ENCODE data around the gene LSAMP. TPM values are rescaled to one million over a fixed set of nuclear protein-coding genes. Genes with fewer than 3 reads are reported as not detected.

LSAMP gene
- total RNA-seq, 1 experiment from 2014 or later: 3.1 TPM

DNA sequence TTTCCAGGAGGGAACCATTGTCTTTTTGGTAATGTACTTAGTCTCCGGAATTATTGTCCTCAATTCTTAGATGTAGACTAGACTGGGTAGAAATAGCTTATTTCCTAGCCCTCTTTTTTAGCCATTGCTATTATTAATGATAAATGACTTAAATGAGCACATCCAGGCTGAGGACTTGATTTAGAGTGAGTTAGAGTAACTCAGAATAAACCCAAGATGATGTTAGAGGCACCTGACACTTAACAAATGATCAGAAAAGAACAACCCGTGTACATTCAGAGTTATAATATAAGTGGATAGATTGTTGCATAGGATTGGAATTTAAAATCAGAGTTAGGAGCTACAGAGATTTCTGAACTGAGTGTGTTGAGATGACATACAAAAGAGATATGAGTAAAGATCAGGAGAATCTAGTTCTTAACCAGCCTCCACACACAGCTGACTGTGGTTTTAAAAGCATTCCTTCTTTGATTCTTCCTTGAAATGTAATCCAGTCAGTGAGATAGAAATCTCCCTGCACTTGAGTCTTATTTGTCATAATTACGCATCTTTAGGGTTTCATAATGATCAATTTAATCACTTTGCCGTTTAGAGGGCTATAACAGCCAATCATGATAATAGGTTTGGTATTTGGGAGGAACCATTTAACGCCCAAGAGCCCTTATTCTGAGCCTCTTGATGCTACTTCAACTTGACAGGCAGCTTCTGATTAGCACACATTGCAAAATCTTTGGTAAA lies 455.4 kb downstream of the LSAMP start:
- no TSS peak for BruUV-seq (replicated peaks)
- intact Hi-C loops (cut with micrococcal nuclease; ENCODE audit: unreplicated experiment) (no loop called here), in situ Hi-C loops (cut with HindIII; ENCODE audit: low pct_unique_long_range_greater_than_20kb, low sequenced_read_pairs) (no loop called here)
- H3K9me3 ChIP-seq (ENCODE audit: control insufficient read depth, insufficient read depth, low read depth, low read length): no peaks in the 10 kb centered on the region
- no peak overlapping the region for H3K27ac ChIP-seq (ENCODE audit: low read length)
- no peak overlapping the region for H3K4me3 ChIP-seq (ENCODE audit: low read depth in 2 of 2, low read length in 2 of 2)
- H3K27me3 ChIP-seq (ENCODE audit: control insufficient read depth, insufficient read depth, low read length): no peaks in the 10 kb centered on the region
- no peak for TF ChIP-seq SIN3A (IDR thresholded peaks at IDR 0.05; ENCODE audit: borderline replicate concordance, insufficient read depth, low read depth, low read length)
- TF ChIP-seq, protein P1, sequence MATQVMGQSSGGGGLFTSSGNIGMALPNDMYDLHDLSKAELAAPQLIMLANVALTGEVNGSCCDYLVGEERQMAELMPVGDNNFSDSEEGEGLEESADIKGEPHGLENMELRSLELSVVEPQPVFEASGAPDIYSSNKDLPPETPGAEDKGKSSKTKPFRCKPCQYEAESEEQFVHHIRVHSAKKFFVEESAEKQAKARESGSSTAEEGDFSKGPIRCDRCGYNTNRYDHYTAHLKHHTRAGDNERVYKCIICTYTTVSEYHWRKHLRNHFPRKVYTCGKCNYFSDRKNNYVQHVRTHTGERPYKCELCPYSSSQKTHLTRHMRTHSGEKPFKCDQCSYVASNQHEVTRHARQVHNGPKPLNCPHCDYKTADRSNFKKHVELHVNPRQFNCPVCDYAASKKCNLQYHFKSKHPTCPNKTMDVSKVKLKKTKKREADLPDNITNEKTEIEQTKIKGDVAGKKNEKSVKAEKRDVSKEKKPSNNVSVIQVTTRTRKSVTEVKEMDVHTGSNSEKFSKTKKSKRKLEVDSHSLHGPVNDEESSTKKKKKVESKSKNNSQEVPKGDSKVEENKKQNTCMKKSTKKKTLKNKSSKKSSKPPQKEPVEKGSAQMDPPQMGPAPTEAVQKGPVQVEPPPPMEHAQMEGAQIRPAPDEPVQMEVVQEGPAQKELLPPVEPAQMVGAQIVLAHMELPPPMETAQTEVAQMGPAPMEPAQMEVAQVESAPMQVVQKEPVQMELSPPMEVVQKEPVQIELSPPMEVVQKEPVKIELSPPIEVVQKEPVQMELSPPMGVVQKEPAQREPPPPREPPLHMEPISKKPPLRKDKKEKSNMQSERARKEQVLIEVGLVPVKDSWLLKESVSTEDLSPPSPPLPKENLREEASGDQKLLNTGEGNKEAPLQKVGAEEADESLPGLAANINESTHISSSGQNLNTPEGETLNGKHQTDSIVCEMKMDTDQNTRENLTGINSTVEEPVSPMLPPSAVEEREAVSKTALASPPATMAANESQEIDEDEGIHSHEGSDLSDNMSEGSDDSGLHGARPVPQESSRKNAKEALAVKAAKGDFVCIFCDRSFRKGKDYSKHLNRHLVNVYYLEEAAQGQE (IDR thresholded peaks at IDR 0.05; ENCODE audit: insufficient read depth in 1 of 2, low read depth in 2 of 2, low read length in 1 of 2): no peak
- TF ChIP-seq, protein P2, sequence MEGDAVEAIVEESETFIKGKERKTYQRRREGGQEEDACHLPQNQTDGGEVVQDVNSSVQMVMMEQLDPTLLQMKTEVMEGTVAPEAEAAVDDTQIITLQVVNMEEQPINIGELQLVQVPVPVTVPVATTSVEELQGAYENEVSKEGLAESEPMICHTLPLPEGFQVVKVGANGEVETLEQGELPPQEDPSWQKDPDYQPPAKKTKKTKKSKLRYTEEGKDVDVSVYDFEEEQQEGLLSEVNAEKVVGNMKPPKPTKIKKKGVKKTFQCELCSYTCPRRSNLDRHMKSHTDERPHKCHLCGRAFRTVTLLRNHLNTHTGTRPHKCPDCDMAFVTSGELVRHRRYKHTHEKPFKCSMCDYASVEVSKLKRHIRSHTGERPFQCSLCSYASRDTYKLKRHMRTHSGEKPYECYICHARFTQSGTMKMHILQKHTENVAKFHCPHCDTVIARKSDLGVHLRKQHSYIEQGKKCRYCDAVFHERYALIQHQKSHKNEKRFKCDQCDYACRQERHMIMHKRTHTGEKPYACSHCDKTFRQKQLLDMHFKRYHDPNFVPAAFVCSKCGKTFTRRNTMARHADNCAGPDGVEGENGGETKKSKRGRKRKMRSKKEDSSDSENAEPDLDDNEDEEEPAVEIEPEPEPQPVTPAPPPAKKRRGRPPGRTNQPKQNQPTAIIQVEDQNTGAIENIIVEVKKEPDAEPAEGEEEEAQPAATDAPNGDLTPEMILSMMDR (IDR thresholded peaks at IDR 0.05): no peak
- no peak for TF ChIP-seq TCF7L2 (IDR thresholded peaks at IDR 0.05; ENCODE audit: low read depth, low read length)
- no peak for TF ChIP-seq POLR2AphosphoS5 (IDR thresholded peaks at IDR 0.05; ENCODE audit: low read depth, low read length)
- no peak for DNase-seq (ENCODE audit: low read depth, low spot score)
- H3K4me1 ChIP-seq (ENCODE audit: control insufficient read depth, insufficient read depth, low read length): no peaks in the 10 kb centered on the region
- H3K36me3 ChIP-seq (ENCODE audit: control insufficient read depth, insufficient read depth, low read length): no peaks in the 10 kb centered on the region
- ATAC-seq: no peak
- ChIA-PET POLR2A (no interaction called here), CTCF (no interaction called here)

DNA sequence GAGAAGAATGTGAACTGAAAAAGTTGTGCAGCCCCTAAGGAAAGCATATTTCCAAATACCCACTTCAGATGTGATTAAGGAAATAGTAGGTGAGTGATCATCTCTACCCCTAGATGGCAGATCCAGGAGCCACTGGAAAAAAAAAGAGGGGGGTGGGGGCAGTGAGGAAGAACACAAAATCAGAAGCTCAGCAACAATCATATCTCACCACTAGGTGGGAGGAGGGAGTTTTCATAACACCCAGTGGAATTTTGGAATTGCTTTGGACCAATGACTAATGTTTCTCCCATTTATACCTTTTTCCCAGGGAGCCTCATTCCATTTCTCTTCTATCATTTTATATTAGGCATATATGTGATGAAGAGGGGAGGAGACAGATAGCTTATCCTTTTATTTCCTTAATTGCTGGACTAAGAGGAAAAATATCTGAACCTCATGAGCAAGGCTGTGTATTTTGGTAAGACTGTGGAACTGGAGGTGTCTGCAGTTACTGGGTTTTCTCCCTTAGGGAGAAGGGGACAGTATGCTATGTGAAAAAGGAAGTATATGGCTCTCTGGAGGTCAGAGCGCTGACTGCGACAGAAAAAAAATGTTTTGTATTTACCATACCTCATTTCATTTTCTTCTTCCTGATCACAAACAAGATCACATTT lies 458.6 kb downstream of the LSAMP start:
- ATAC-seq (no peak), DNase-seq (ENCODE audit: low read depth, low spot score) (no peak)
- H3K4me1 ChIP-seq (ENCODE audit: control insufficient read depth, insufficient read depth, low read length): no peaks in the 10 kb centered on the region
- in situ Hi-C loops (cut with HindIII; ENCODE audit: low pct_unique_long_range_greater_than_20kb, low sequenced_read_pairs) (no loop called here), intact Hi-C loops (cut with micrococcal nuclease; ENCODE audit: unreplicated experiment) (no loop called here)
- H3K9me3 ChIP-seq (ENCODE audit: control insufficient read depth, insufficient read depth, low read depth, low read length): no peaks in the 10 kb centered on the region
- TF ChIP-seq TCF7L2 (IDR thresholded peaks at IDR 0.05; ENCODE audit: low read depth, low read length) (no peak), SIN3A (IDR thresholded peaks at IDR 0.05; ENCODE audit: borderline replicate concordance, insufficient read depth, low read depth, low read length) (no peak)
- TF ChIP-seq, protein P2 (IDR thresholded peaks at IDR 0.05): peak; percentile 38
- BruUV-seq (replicated peaks): no TSS peak
- H3K27ac ChIP-seq (ENCODE audit: low read length): no peak overlapping the region
- CTCF ChIA-PET: no interaction called here
- H3K36me3 ChIP-seq (ENCODE audit: control insufficient read depth, insufficient read depth, low read length): no peaks in the 10 kb centered on the region
- POLR2A ChIA-PET: no interaction called here
- no peak overlapping the region for H3K4me3 ChIP-seq (ENCODE audit: low read depth in 2 of 2, low read length in 2 of 2)
- H3K27me3 ChIP-seq (ENCODE audit: control insufficient read depth, insufficient read depth, low read length): no peaks in the 10 kb centered on the region
